Trophoblast cell (in vitro differentiated cells and primary cell): Measurements from ENCODE around the gene ARSG.
A peak's percentile ranks its signal among the peaks of the same experiment; 100 is the strongest.

Experiments
- DNase-seq, 2 donors: peaks; one replicate each; pipeline ENCODE4 v3.0.0-alpha.2; 2016
- H2AFZ ChIP-seq: 2 replicates; pipeline ENCODE4 v1.6.1; 2013; ENCODE audit warnings: low read length, moderate library complexity, mild to moderate bottlenecking; ENCODE audit not compliant: insufficient read depth, poor library complexity
- H2AK5ac ChIP-seq: 2 replicates; pipeline ENCODE4 v1.6.1; 2013; ENCODE audit warnings: mild to moderate bottlenecking, low read length
- H2BK120ac ChIP-seq: 2 replicates; pipeline ENCODE4 v1.6.1; 2013; ENCODE audit warnings: low read length, mild to moderate bottlenecking, moderate library complexity; ENCODE audit not compliant: insufficient read depth, poor library complexity
- H2BK12ac ChIP-seq: 2 replicates; pipeline ENCODE4 v1.6.1; 2013; ENCODE audit warnings: mild to moderate bottlenecking, low read length, moderate library complexity
- H2BK5ac ChIP-seq: 2 replicates; pipeline ENCODE4 v1.6.1; 2013; ENCODE audit warnings: low read length, low read depth, moderate library complexity, mild to moderate bottlenecking; ENCODE audit not compliant: poor library complexity
- H3K14ac ChIP-seq: 2 replicates; pipeline ENCODE4 v1.6.1; 2013; ENCODE audit warnings: mild to moderate bottlenecking, low read length
- H3K18ac ChIP-seq: 2 replicates; pipeline ENCODE4 v1.6.1; 2013; ENCODE audit warnings: mild to moderate bottlenecking, low read length
- H3K23ac ChIP-seq: 2 replicates; pipeline ENCODE4 v1.6.1; 2013; ENCODE audit warnings: low read length
- H3K27ac ChIP-seq: 2 replicates; pipeline ENCODE4 v1.5.1; 2013; ENCODE audit warnings: low read depth, mild to moderate bottlenecking, inconsistent platforms, low read length, moderate library complexity
- H3K27me3 ChIP-seq: 2 replicates; pipeline ENCODE4 v1.6.1; 2013; ENCODE audit warnings: inconsistent platforms, mild to moderate bottlenecking, low read length, moderate library complexity; ENCODE audit not compliant: insufficient read depth
- H3K36me3 ChIP-seq, 2 experiments: 1 replicate in 1 of 2; 2 replicates in 1 of 2; pipeline ENCODE4 v1.6.1; 2013; ENCODE audit warnings: low read length in 2 of 2, mild to moderate bottlenecking in 2 of 2, moderate library complexity in 1 of 2; ENCODE audit not compliant: insufficient read depth in 2 of 2, control insufficient read depth in 1 of 2
- H3K4ac ChIP-seq: 2 replicates; pipeline ENCODE4 v1.6.1; 2013; ENCODE audit warnings: low read depth, mild to moderate bottlenecking, low read length, moderate library complexity
- H3K4me1 ChIP-seq, 2 experiments: 1 replicate in 1 of 2; 2 replicates in 1 of 2; pipeline ENCODE4 v1.6.1; 2013; ENCODE audit warnings: low read length in 2 of 2, mild to moderate bottlenecking in 2 of 2, moderate library complexity in 1 of 2; ENCODE audit not compliant: insufficient read depth in 2 of 2, control insufficient read depth in 1 of 2
- H3K4me2 ChIP-seq: 2 replicates; pipeline ENCODE4 v1.6.1; 2013; ENCODE audit warnings: inconsistent platforms, mild to moderate bottlenecking, low read length, moderate library complexity
- H3K4me3 ChIP-seq: 2 replicates; pipeline ENCODE4 v1.5.1; 2013; ENCODE audit warnings: mild to moderate bottlenecking, low read depth, low read length, inconsistent platforms
- H3K79me1 ChIP-seq: one replicate; pipeline ENCODE4 v1.6.1; 2013; ENCODE audit warnings: low read length
- H3K79me2 ChIP-seq: 2 replicates; pipeline ENCODE4 v1.6.1; 2013; ENCODE audit warnings: low read length, mild to moderate bottlenecking; ENCODE audit not compliant: control insufficient read depth, insufficient read depth, poor library complexity
- H3K9ac ChIP-seq: 2 replicates; pipeline ENCODE4 v1.6.1; 2013; ENCODE audit warnings: mild to moderate bottlenecking, low read length
- H3K9me3 ChIP-seq: 2 replicates; pipeline ENCODE4 v1.6.1; 2013; ENCODE audit warnings: low read depth, mild to moderate bottlenecking, control low read depth, inconsistent platforms, low read length; ENCODE audit not compliant: insufficient read depth
- H4K12ac ChIP-seq: 2 replicates; pipeline ENCODE4 v1.6.1; 2013; ENCODE audit warnings: low read depth, mild to moderate bottlenecking, low read length, moderate library complexity
- H4K8ac ChIP-seq: 2 replicates; pipeline ENCODE4 v1.6.1; 2013; ENCODE audit warnings: low read depth, mild to moderate bottlenecking, low read length, moderate library complexity
- H4K91ac ChIP-seq: one replicate; pipeline ENCODE4 v1.6.1; 2013; ENCODE audit warnings: low read depth, mild to moderate bottlenecking, low read length, moderate library complexity
- WGBS: extraction: QIAGEN DNeasy Blood & Tissue Kit; methylation state at CpG from one replicate; pipeline ENCODE4 v1.1.7; 2013; ENCODE audit warnings: missing lambda C conversion rate; ENCODE audit not compliant: insufficient read length, insufficient coverage; ENCODE audit errors: extremely low coverage; 5-methylcytosine and 5-hydroxymethylcytosine counted together

The ARSG gene

DNA sequence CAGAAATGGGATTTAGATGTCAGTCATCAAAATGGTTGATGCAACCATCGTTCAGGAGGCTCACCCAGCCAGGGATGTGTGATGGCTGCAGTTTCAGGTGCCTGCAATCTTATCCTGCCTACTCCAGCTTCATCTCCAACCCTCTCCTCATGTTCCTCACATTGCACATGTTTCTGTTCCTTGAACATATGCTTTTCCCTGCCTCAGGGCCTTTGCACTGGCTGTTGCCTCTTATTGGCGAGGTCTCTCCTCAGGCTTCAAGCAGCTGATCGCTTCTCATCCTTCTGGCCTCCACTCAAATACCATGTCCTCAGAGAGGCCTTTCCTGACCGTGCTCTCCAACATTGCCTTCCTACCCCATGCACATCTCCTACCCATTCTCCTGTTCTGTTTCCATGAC, 24.6 kb downstream of the ARSG start:
- H3K36me3 ChIP-seq = no peaks in the 10 kb centered on the region
- no peak overlapping the region for H2AFZ ChIP-seq
- H3K27ac ChIP-seq = no peak overlapping the region
- no peak overlapping the region for H4K12ac ChIP-seq
- H3K27me3 ChIP-seq = no peaks in the 10 kb centered on the region
- no peak overlapping the region for H3K23ac ChIP-seq
- no CpG with 5 or more reads among the region's 4 CpGs for WGBS
- no peaks in the 10 kb centered on the region for H3K79me2 ChIP-seq
- no peak for DNase-seq
- H2BK120ac ChIP-seq = no peak overlapping the region
- no peak overlapping the region for H3K4me2 ChIP-seq
- peaks cover 29 to 33% of the 10 kb centered on the region in 2 experiments for H3K4me1 ChIP-seq
- no peak overlapping the region for H2AK5ac ChIP-seq
- no peak overlapping the region for H4K91ac ChIP-seq
- H3K14ac ChIP-seq = no peak overlapping the region
- no peak overlapping the region for H2BK5ac ChIP-seq
- H3K9ac ChIP-seq = no peak overlapping the region
- H4K8ac ChIP-seq = no peak overlapping the region
- H3K79me1 ChIP-seq = peaks cover 17% of the 10 kb centered on the region
- H3K4me3 ChIP-seq = no peak overlapping the region
- H3K18ac ChIP-seq = no peak overlapping the region
- no peak overlapping the region for H3K4ac ChIP-seq
- no peak overlapping the region for H2BK12ac ChIP-seq
- H3K9me3 ChIP-seq = peaks cover 1% of the 10 kb centered on the region

DNA sequence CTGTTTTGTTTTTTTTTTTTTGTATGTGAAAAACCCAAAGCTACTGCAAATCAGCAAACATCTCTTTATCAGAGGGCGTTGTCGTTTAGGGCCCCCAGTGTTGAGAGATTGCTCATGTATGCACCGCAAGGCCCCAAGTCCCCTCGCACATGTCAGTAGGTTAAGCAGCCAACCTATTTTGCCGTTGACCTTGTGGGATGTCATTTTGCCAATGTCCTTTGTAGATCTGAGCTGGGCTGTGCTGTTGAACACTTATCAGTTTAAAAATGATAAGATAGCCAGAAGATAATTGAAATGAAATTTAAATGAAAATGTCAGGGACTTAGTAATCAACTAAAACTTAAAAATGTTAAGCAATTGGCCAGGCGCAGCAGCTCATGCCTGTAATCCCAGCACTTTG, 26.2 kb downstream of the ARSG start:
- no peak overlapping the region for H3K18ac ChIP-seq

DNA sequence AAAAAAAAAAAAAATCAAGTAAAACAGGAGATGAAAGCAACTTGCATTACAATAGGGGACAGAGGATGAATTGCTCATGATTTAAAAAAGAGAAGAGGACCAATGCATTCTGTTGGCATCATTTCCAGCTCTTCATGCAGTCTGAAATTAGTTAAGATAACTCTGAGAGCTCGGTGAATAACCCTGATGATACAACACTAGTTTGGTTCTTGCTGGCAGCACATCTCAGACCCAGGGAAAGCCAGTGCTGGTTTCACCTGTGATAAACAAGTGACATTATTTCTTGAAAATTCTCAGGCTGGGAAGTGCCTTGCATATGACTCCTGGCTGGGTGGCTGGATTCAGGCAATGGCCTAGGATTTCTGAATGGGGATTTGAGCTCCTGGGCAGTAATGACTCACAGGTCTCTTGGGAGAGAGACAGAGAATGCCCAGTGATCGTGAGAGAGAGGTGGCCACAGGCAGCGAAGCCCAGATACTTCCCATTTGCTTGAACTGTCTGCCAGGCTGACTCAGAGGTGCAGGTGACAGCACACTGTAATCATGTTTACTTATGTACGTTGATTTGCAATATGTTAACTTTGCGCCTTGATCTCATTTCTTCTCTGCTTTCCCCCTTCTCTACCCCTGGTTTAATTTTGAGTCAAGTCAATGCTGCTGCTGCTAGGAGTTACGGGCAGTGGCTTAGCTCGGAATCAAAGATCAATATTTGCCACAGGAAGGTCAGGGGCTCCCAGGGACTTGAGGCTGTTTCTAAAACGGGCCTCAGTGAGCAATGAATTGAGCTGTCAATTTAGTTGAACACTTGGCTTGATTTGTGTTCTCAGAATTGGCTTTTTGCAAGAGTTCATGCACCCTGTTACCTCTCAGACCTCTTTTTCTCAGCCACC, 27.1 kb downstream of the ARSG start:
- H3K79me2 ChIP-seq = no peaks in the 10 kb centered on the region
- peaks cover 21 to 33% of the 10 kb centered on the region in 2 experiments for H3K4me1 ChIP-seq
- WGBS = no CpG with 5 or more reads among the region's 8 CpGs
- peaks cover 14% of the 10 kb centered on the region for H3K79me1 ChIP-seq
- H4K12ac ChIP-seq = no peak overlapping the region
- peak overlapping the region; percentile 78 for H4K91ac ChIP-seq
- H2AK5ac ChIP-seq = peak overlapping the region; percentile 58
- no peak overlapping the region for H3K23ac ChIP-seq
- no peak overlapping the region for H3K9ac ChIP-seq
- no peaks in the 10 kb centered on the region for H3K36me3 ChIP-seq
- H3K4me3 ChIP-seq = no peak overlapping the region
- peak overlapping the region; percentile 12 for H3K27ac ChIP-seq
- H2BK12ac ChIP-seq = peak overlapping the region; percentile 72
- H3K14ac ChIP-seq = no peak overlapping the region
- peak overlapping the region; percentile 59 for H3K18ac ChIP-seq
- no peak overlapping the region for H3K4me2 ChIP-seq
- H4K8ac ChIP-seq = no peak overlapping the region
- H3K27me3 ChIP-seq = no peaks in the 10 kb centered on the region
- peak overlapping the region; percentile 61 for H2BK120ac ChIP-seq
- no peak overlapping the region for H3K4ac ChIP-seq
- H2BK5ac ChIP-seq = peak overlapping the region; percentile 39
- no peak overlapping the region for H2AFZ ChIP-seq
- DNase-seq = peak; percentile 66 to 73
- peaks cover 1% of the 10 kb centered on the region for H3K9me3 ChIP-seq

More for the DNA sequence above, 26.2 kb downstream of the ARSG start:
- no peak overlapping the region for H3K4me3 ChIP-seq
- no peak overlapping the region for H3K27ac ChIP-seq
- H4K12ac ChIP-seq = no peak overlapping the region
- peaks cover 25 to 37% of the 10 kb centered on the region in 2 experiments for H3K4me1 ChIP-seq
- H3K79me1 ChIP-seq = peaks cover 16% of the 10 kb centered on the region
- no peak overlapping the region for H4K8ac ChIP-seq
- no peak overlapping the region for H3K14ac ChIP-seq
- H2AK5ac ChIP-seq = no peak overlapping the region
- no peaks in the 10 kb centered on the region for H3K27me3 ChIP-seq
- no peak overlapping the region for H2AFZ ChIP-seq
- H3K4ac ChIP-seq = no peak overlapping the region
- no CpG with 5 or more reads among the region's 6 CpGs for WGBS
- H3K23ac ChIP-seq = no peak overlapping the region
- H2BK5ac ChIP-seq = no peak overlapping the region
- no peak overlapping the region for H2BK12ac ChIP-seq
- no peak overlapping the region for H2BK120ac ChIP-seq
- no peak overlapping the region for H3K4me2 ChIP-seq
- H4K91ac ChIP-seq = no peak overlapping the region
- no peaks in the 10 kb centered on the region for H3K36me3 ChIP-seq
- H3K9me3 ChIP-seq = peaks cover 1% of the 10 kb centered on the region
- no peak overlapping the region for H3K9ac ChIP-seq
- no peaks in the 10 kb centered on the region for H3K79me2 ChIP-seq
- no peak for DNase-seq

DNA sequence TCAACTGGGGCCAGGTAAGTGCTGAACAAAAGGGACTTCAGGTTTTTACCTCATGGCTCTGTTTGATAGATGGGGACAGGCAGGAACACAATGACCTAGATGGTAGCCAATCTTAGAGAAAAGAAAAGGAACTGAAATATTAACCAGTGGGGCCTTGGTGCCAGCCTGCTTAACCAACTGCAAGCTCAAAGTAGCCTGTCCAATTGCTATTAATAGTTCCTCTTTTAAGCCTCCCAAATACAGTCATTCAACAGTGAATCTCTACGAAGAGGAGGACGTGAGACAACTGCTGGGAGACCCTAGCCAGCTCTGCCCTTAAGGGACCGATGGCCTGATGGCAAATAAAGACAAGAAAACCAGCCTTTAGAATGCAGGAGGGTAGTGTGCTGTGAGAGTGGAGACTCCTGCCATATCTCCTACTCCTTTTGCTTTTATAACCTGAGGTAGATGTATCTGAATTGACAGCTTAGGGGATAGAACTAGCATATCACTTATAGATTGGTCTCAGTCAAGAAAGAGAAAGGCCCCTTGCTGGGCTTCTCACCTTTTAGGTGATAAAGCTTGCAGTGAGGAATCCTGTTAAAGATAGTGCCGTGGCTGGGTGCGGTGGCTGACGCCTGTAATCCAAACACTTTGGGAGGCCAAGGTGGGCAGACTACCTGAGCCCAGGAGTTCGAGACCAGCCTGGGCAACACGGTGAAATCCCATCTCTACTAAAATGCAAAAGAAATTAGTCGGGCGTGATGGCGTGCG, 28.3 kb downstream of the ARSG start:
- Histone ChIP-seq H3K27ac (peak overlapping the region; percentile 85), H4K12ac (no peak overlapping the region), H2AK5ac (no peak overlapping the region), H2BK120ac (peak overlapping the region; percentile 90), H3K79me2 (no peaks in the 10 kb centered on the region), H3K4me3 (no peak overlapping the region), H2AFZ (no peak overlapping the region), H3K23ac (no peak overlapping the region), H3K18ac (peak overlapping the region; percentile 56), H3K4me2 (no peak overlapping the region), H3K27me3 (no peaks in the 10 kb centered on the region), H4K91ac (peak overlapping the region; percentile 78), H3K4me1 (peaks cover 21 to 36% of the 10 kb centered on the region in 2 experiments), H3K79me1 (peaks cover 18% of the 10 kb centered on the region), H2BK12ac (peak overlapping the region; percentile 72), H3K36me3 (no peaks in the 10 kb centered on the region), H3K9ac (no peak overlapping the region), H3K14ac (peak overlapping the region; percentile 75), H3K9me3 (peaks cover 1% of the 10 kb centered on the region), H4K8ac (peak overlapping the region; percentile 58), H3K4ac (peak overlapping the region; percentile 6), H2BK5ac (peak overlapping the region; percentile 50)
- no peak for DNase-seq
- WGBS = no CpG with 5 or more reads among the region's 12 CpGs
